GM23338 (cell line): ENCODE measurements around the gene ZDHHC3. TPM values are rescaled to one million over a fixed set of nuclear protein-coding genes. Genes with fewer than 3 reads are reported as not detected.

Source experiments
- ATAC-seq: fragments of 200-7000 bp; cut with Tn5 transposase; 3 replicates; pipeline ENCODE4 v1.9.1; 2020
- DNase-seq: peaks from one replicate; pipeline ENCODE4 v3.0.0-alpha.2; 2015; ENCODE audit warnings: low spot score
- H2AFZ ChIP-seq: fragments of 200-600 bp; sonication (generic); 2 replicates; pipeline ENCODE4 v1.8.0; 2016; ENCODE audit warnings: antibody characterized with exemption, mild to moderate bottlenecking, moderate library complexity
- H3F3A ChIP-seq: fragments of 200-600 bp; sonication (generic); replicated peaks from 2 replicates; pipeline ENCODE4 v1.8.0; 2017; ENCODE audit warnings: antibody characterized with exemption, mixed run types, low read depth
- H3K27ac ChIP-seq: fragments of 200-600 bp; sonication (generic); 2 replicates; pipeline ENCODE4 v1.6.1; 2016; ENCODE audit warnings: low read depth
- H3K27me3 ChIP-seq: fragments of 200-600 bp; sonication (generic); 2 replicates; pipeline ENCODE4 v1.8.0; 2016; ENCODE audit warnings: mild to moderate bottlenecking, mixed run types, moderate library complexity; ENCODE audit not compliant: insufficient read depth
- H3K36me3 ChIP-seq: fragments of 200-600 bp; sonication (generic); 2 replicates; pipeline ENCODE4 v1.8.0; 2016; ENCODE audit warnings: mild to moderate bottlenecking; ENCODE audit not compliant: insufficient read depth
- H3K4me1 ChIP-seq: fragments of 200-600 bp; sonication (generic); 2 replicates; pipeline ENCODE4 v1.8.0; 2016; ENCODE audit warnings: mild to moderate bottlenecking, moderate library complexity; ENCODE audit not compliant: insufficient read depth
- H3K4me2 ChIP-seq: fragments of 200-600 bp; sonication (generic); 2 replicates; pipeline ENCODE4 v1.7.1; 2017; ENCODE audit warnings: mixed run types
- H3K4me3 ChIP-seq: fragments of 200-600 bp; sonication (generic); 2 replicates; pipeline ENCODE4 v1.6.1; 2016; ENCODE audit warnings: mixed run types
- H3K79me2 ChIP-seq: fragments of 200-600 bp; sonication (generic); replicated peaks from 2 replicates; pipeline ENCODE4 v1.8.0; 2017; ENCODE audit warnings: mild to moderate bottlenecking; ENCODE audit not compliant: insufficient read depth
- H3K9me2 ChIP-seq: fragments of 200-600 bp; sonication (generic); 2 replicates; pipeline ENCODE4 v1.8.0; 2017; ENCODE audit not compliant: insufficient read depth
- H4K20me1 ChIP-seq: fragments of 200-600 bp; sonication (generic); replicated peaks from 2 replicates; pipeline ENCODE4 v1.8.0; 2017; ENCODE audit warnings: mild to moderate bottlenecking; ENCODE audit not compliant: insufficient read depth
- H3K27ac Mint-ChIP-seq: 2 replicates; pipeline ENCODE4 v1.8.0; 2020; ENCODE audit warnings: inconsistent platforms, mild to moderate bottlenecking, moderate library complexity, mixed read lengths
- H3K27me3 Mint-ChIP-seq: 3 replicates; pipeline ENCODE4 v1.8.0; 2022; ENCODE audit warnings: low read depth, mild to moderate bottlenecking, moderate library complexity, mixed read lengths, inconsistent platforms; ENCODE audit not compliant: insufficient read depth, poor library complexity
- H3K36me3 Mint-ChIP-seq: 3 replicates; pipeline ENCODE4 v1.8.0; 2021; ENCODE audit warnings: low read depth, mild to moderate bottlenecking, inconsistent platforms, moderate library complexity, mixed read lengths
- H3K4me1 Mint-ChIP-seq: 3 replicates; pipeline ENCODE4 v1.8.0; 2020; ENCODE audit warnings: mild to moderate bottlenecking, inconsistent platforms, mixed read lengths
- H3K4me3 Mint-ChIP-seq: 3 replicates; pipeline ENCODE4 v1.8.0; 2021; ENCODE audit warnings: moderate library complexity, mild to moderate bottlenecking, inconsistent platforms, mixed read lengths
- H3K9me3 Mint-ChIP-seq: 3 replicates; pipeline ENCODE4 v1.8.0; 2020; ENCODE audit warnings: moderate library complexity, mild to moderate bottlenecking, inconsistent platforms, mixed read lengths
- CREB1 ChIP-seq: fragments of 250-450 bp; sonication (Bioruptor Pico); IDR thresholded peaks from 2 replicates; pipeline ENCODE4 v1.5.0; 2020; ENCODE audit warnings: low read depth, mild to moderate bottlenecking, moderate library complexity
- CTCF ChIP-seq, 2 experiments: fragments of 200-600 bp in 1 of 2; sonication (generic) in 1 of 2; conservative IDR thresholded peaks; 2 replicates each; pipeline versions ENCODE4 v1.5.1 to v1.6.1; 2016 to 2017; ENCODE audit warnings: antibody characterized with exemption in 2 of 2, low read depth in 2 of 2, mild to moderate bottlenecking in 2 of 2, moderate library complexity in 1 of 2
- ETS1 ChIP-seq: IDR thresholded peaks from 2 replicates; pipeline ENCODE4 v1.6.1; 2016; ENCODE audit warnings: antibody characterized with exemption
- EZH2 ChIP-seq: fragments of 200-600 bp; sonication (generic); IDR thresholded peaks from one replicate; pipeline ENCODE4 v1.8.0; 2017; ENCODE audit warnings: antibody characterized with exemption, mild to moderate bottlenecking, low read depth; ENCODE audit not compliant: unreplicated experiment
- EZH2phosphoT487 ChIP-seq: fragments of 200-600 bp; sonication (generic); IDR thresholded peaks from one replicate; pipeline ENCODE4 v1.8.1; 2018; ENCODE audit warnings: antibody characterized with exemption; ENCODE audit not compliant: unreplicated experiment
- JUNB ChIP-seq: IDR thresholded peaks from one replicate; pipeline ENCODE4 v1.6.1; 2016; ENCODE audit warnings: antibody characterized with exemption; ENCODE audit not compliant: unreplicated experiment
- NANOG ChIP-seq: IDR thresholded peaks from 2 replicates; pipeline ENCODE4 v1.6.1; 2016; ENCODE audit warnings: antibody characterized with exemption, borderline replicate concordance
- POLR2AphosphoS5 ChIP-seq: IDR thresholded peaks from 2 replicates; pipeline ENCODE4 v1.6.1; 2016; ENCODE audit warnings: antibody characterized with exemption, low read depth
- REST ChIP-seq: IDR thresholded peaks from one replicate; pipeline ENCODE4 v1.6.1; 2018; ENCODE audit warnings: antibody characterized with exemption; ENCODE audit not compliant: unreplicated experiment
- STAT1 ChIP-seq: IDR thresholded peaks from one replicate; pipeline ENCODE4 v1.6.1; 2016; ENCODE audit warnings: antibody characterized with exemption; ENCODE audit not compliant: unreplicated experiment
- ZNF114 ChIP-seq: fragments of 250-450 bp; sonication (Bioruptor Pico); IDR thresholded peaks from 2 replicates; pipeline ENCODE4 v1.5.0; 2020; ENCODE audit warnings: mild to moderate bottlenecking, moderate library complexity
- ZNF331 ChIP-seq: fragments of 250-450 bp; sonication (Bioruptor Pico); IDR thresholded peaks from 2 replicates; pipeline ENCODE4 v1.5.0; 2020; ENCODE audit warnings: low read depth, mild to moderate bottlenecking, moderate library complexity
- ZNF462 ChIP-seq: fragments of 250-450 bp; sonication (Bioruptor Pico); IDR thresholded peaks from 2 replicates; pipeline ENCODE4 v1.5.0; 2020; ENCODE audit warnings: mild to moderate bottlenecking, moderate library complexity
- polyA plus RNA-seq: library from polyadenylated mRNA; unstranded; fragments of >200 nt; fragmentation: Nextera tagmentation; extraction: Ambion mirVana; gene quantifications from 2 replicates; pipeline ENCODE4 v1.2.1, GENCODE V29; 2016
- total RNA-seq: library from RNA; depleted of rRNA; stranded (reverse); fragments of >200 nt; shearing (Covaris generic); gene quantifications from 2 replicates; pipeline ENCODE4 v1.2.3, GENCODE V29; 2014

The ZDHHC3 gene
- total and polyA plus RNA-seq, 2 experiments from 2014 or later = 28.9 to 84.2 TPM

- H2AFZ ChIP-seq = no peak overlapping the region
- no peak overlapping the region for H3K4me3 ChIP-seq
- Mint-ChIP-seq H3K4me1 (no peaks in the 10 kb centered on the region; the same call in 2 of the 3 replicates), H3K9me3 (peaks cover 3% of the 10 kb centered on the region; the same call in 1 of the 3 replicates), H3K36me3 (no peaks in the 10 kb centered on the region; the same call in 2 of the 3 replicates), H3K27me3 (peaks cover 2% of the 10 kb centered on the region), H3K27ac (no peak overlapping the region), H3K4me3 (no peak overlapping the region)
- no peaks in the 10 kb centered on the region for H4K20me1 ChIP-seq
- H3K27ac ChIP-seq = no peak overlapping the region
- H3K9me2 ChIP-seq = peaks cover 4% of the 10 kb centered on the region; the same call in 1 of the 2 replicates
- H3K4me2 ChIP-seq = no peak overlapping the region
- TF ChIP-seq STAT1 = no peak
- no peak for TF ChIP-seq ZNF114 (CRISPR knock-in tag)
- no peak for TF ChIP-seq CREB1 (CRISPR knock-in tag)
- TF ChIP-seq POLR2AphosphoS5 = no peak
- no peak for TF ChIP-seq EZH2phosphoT487
- TF ChIP-seq REST = no peak
- TF ChIP-seq EZH2 = no peak
- no peak for TF ChIP-seq ZNF462 (CRISPR knock-in tag)
- TF ChIP-seq ZNF331 (CRISPR knock-in tag) = no peak
- no peak for TF ChIP-seq CTCF (conservative IDR thresholded peaks at IDR 0.05; ENCODE audit: low read depth in 2 of 2)
- TF ChIP-seq ETS1 = no peak
- TF ChIP-seq JUNB = no peak
- no peak for TF ChIP-seq NANOG
- no peaks in the 10 kb centered on the region for H3K4me1 ChIP-seq
- no peaks in the 10 kb centered on the region for H3F3A ChIP-seq
- H3K79me2 ChIP-seq = no peaks in the 10 kb centered on the region
- H3K27me3 ChIP-seq = no peaks in the 10 kb centered on the region
- no peak for DNase-seq
- no peaks in the 10 kb centered on the region for H3K36me3 ChIP-seq
- ATAC-seq = no peak
These were observed 65.3 kb downstream of the ZDHHC3 start for GRCh38 chr3:44910693-44911092.
